HG03520 (cell line): Measurements from ENCODE around the gene SDK2.

ENCODE experiments used
- ATAC-seq: cut with Tn5 transposase; IDR thresholded peaks from one replicate; pipeline ENCODE4 v1.9.1; 2021; ENCODE audit warnings: mild to moderate bottlenecking, moderate library complexity; ENCODE audit not compliant: unreplicated experiment

Gene SDK2

GRCh38 chr17:73634629-73635028 lies 9.6 kb downstream of the SDK2 start:
- ATAC-seq, result no peak

- ATAC-seq, result no peak
Observed at GRCh38 chr17:73633736-73634135, 10.5 kb downstream of the SDK2 start.

- ATAC-seq, result no peak
Observed at GRCh38 chr17:73632513-73632912, 11.7 kb downstream of the SDK2 start.

GRCh38 chr17:73630965-73631595 lies 13.2 kb downstream of the SDK2 start:
- ATAC-seq, result no peak

- ATAC-seq, result no peak
Observed at GRCh38 chr17:73630531-73630930, 13.7 kb downstream of the SDK2 start.

GRCh38 chr17:73628642-73629552 lies 15.3 kb downstream of the SDK2 start:
- ATAC-seq, result no peak

GRCh38 chr17:73625991-73626673 lies 18.1 kb downstream of the SDK2 start:
- ATAC-seq, result no peak

GRCh38 chr17:73625006-73625405 lies 19.2 kb downstream of the SDK2 start:
- no peak for ATAC-seq

GRCh38 chr17:73624496-73624988 lies 19.7 kb downstream of the SDK2 start:
- no peak for ATAC-seq

GRCh38 chr17:73623818-73624217 lies 20.4 kb downstream of the SDK2 start:
- no peak for ATAC-seq

GRCh38 chr17:73623247-73623646 lies 21.0 kb downstream of the SDK2 start:
- ATAC-seq, result no peak

GRCh38 chr17:73622381-73622780 lies 21.9 kb downstream of the SDK2 start:
- ATAC-seq, result no peak

- no peak for ATAC-seq
Observed at GRCh38 chr17:73621685-73622084, 22.6 kb downstream of the SDK2 start.

GRCh38 chr17:73620414-73620813 lies 23.8 kb downstream of the SDK2 start:
- no peak for ATAC-seq

- no peak for ATAC-seq
Observed at GRCh38 chr17:73617501-73617900, 26.7 kb downstream of the SDK2 start.

- ATAC-seq, result no peak
Observed at GRCh38 chr17:73616873-73617404, 27.3 kb downstream of the SDK2 start.

GRCh38 chr17:73616120-73616872 lies 27.9 kb downstream of the SDK2 start:
- no peak for ATAC-seq

- no peak for ATAC-seq
Observed at GRCh38 chr17:73614256-73614655, 30.0 kb downstream of the SDK2 start.

- no peak for ATAC-seq
Observed at GRCh38 chr17:73613271-73614233, 30.7 kb downstream of the SDK2 start.
